8988T (cell line): ENCODE results near the gene IGLL5.
"Not testable (repeated sequence)": the region's sequence is repeated elsewhere in the genome, so short reads cannot be mapped to it uniquely, and the experiment has no call there.

Source experiments
- DNase-seq: peaks from one replicate; pipeline ENCODE4 v3.0.0; 2011

IGLL5 gene

GRCh38 chr22:22884888-22885840, 2.5 kb upstream of the IGLL5 start:
- no peak for DNase-seq

GRCh38 chr22:22886546-22886945, 1.1 kb upstream of the IGLL5 start:
- no peak for DNase-seq

- DNase-seq: no peak
Measured at GRCh38 chr22:22888571-22889353, 1.1 kb downstream of the IGLL5 start.

DNA sequence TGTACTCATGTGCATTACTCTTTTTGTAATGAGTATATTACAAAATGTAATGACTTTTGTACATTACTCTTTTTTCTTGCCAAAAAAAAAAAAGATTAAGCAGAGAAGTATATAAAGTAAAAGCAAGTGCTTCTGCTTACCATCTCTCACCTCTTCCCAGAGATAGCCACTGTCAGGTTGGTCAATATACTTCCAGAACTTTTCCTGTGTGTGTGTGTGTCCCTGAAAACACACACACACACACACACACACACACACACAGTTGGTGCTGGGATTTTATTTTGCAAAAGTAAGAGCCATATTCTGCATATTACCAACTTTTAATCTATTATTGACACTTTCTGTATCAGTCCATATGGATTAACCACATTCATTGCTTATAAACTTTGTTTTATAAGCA, 2.5 kb downstream of the IGLL5 start:
- DNase-seq: no peak

- no peak for DNase-seq
Measured at GRCh38 chr22:22891139-22891621, 3.6 kb downstream of the IGLL5 start.

GRCh38 chr22:22892096-22893052, 4.8 kb downstream of the IGLL5 start:
- DNase-seq: no peak

GRCh38 chr22:22893077-22893805, 5.6 kb downstream of the IGLL5 start:
- no peak for DNase-seq

GRCh38 chr22:22893891-22894739, 6.5 kb downstream of the IGLL5 start:
- DNase-seq: no peak

DNA sequence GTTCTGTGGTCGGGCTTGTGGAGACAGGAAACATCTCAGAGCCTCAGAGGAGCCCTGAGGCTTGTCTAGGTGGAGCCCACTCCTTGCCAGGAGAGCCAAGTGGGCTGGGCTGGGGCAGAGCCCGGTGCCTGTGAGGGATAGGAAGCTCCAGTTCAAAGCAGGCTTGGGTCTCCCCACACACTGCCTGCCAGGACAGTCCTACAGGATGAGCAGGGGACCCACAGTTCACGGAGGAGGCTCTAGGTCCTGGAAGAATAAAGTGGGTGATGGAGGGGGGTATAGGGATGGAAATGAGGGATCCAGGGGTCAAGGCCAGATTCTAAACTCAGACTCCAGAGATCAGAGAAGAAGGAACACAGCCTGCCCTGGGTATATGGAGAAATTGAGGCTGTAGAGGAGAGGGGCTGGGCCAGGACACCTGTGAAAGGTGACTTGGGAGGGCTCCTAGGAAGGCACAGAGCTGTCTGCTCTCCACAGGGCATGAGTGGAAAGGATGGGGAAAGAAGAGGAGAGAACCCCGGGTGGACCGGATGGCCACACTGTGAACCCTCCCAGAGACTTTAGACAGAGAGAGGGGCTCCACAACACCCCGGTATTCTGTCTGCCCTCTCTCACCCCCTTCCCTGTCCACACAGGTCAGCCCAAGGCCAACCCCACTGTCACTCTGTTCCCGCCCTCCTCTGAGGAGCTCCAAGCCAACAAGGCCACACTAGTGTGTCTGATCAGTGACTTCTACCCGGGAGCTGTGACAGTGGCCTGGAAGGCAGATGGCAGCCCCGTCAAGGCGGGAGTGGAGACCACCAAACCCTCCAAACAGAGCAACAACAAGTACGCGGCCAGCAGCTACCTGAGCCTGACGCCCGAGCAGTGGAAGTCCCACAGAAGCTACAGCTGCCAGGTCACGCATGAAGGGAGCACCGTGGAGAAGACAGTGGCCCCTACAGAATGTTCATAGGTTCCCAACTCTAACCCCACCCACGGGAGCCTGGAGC, 7.4 kb downstream of the IGLL5 start:
- no peak for DNase-seq

- DNase-seq: no peak
Measured at GRCh38 chr22:22895776-22896445, 8.3 kb downstream of the IGLL5 start.

- no peak for DNase-seq
Measured at GRCh38 chr22:22896601-22897000, 9.0 kb downstream of the IGLL5 start.

GRCh38 chr22:22897091-22897490, 9.5 kb downstream of the IGLL5 start:
- DNase-seq: no peak

DNA sequence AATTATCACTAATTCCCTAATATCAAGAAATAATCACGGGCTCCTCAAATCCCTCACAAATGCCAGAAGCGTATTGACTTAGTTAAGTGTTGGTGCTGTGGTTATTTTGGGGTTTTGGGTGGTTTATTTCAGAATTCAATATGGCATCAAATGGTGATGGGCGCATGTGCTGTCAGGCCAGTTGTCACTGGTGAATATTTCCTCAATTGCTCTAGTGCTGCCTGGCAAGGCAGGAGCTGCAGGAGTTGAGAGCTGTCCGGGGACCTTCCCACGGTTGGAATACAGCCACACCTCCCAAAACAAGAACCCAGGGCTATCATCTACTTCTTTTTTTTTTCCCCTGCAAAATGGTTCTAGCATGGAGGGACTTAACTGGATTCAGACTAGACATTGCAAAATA, 10.3 kb downstream of the IGLL5 start:
- no peak for DNase-seq

DNA sequence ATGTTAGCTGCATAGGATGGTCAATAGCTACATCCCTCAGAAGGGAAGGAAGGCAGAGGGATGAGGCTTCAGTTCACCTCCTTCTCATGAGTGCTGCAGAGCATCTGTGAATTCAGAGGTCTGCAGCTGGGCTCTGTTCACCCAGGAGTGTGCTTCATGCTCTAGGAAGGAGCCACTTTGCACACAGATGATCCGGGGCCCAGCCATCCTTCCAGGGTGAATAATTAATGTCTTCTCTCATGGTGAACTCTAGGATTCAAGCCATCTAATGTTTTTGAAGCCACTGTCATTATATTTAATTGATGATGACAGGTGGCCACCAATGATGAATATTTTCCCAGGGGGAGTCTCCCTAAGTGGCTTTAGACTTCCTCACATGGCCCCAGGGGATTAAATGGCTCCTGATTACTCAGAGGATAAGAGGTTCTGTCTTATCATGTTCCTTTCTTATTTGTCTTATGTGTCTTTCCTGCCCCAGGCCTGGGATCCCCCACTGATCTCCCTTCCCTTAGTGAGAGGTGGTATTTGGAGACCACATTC, 10.9 kb downstream of the IGLL5 start:
- not testable (repeated sequence) for DNase-seq

DNA sequence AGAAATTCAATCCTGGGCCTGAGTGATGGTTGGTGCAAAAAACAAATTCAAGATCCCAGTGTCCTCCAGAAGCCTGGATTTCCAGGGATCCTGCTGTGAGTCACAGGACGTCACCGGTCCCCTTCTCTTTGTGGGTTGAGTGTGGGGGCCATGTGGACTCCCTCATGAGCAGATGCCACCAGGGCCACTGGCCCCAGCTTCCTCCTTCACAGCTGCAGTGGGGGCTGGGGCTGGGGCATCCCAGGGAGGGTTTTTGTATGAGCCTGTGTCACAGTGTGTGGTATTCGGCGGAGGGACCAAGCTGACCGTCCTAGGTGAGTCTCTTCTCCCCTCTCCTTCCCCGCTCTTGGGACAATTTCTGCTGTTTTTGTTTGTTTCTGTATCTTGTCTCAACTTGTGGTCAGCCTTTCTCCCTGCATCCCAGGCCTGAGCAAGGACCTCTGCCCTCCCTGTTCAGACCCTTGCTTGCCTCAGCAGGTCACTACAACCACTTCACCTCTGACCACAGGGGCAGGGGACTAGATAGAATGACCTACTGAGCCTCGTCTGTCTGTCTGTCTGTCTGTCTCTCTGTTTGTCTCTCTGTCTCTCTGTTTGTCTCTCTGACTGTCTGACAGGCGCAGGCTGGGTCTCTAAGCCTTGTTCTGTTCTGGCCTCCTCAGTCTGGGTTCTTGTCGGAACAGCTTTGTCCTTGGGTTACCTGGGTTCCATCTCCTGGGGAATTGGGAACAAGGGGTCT, 11.9 kb downstream of the IGLL5 start:
- DNase-seq: not testable (repeated sequence)

GRCh38 chr22:22900527-22901205, 13.1 kb downstream of the IGLL5 start:
- not testable (repeated sequence) for DNase-seq

GRCh38 chr22:22901578-22902218, 14.1 kb downstream of the IGLL5 start:
- no peak for DNase-seq
